GM12878 (cell line): ENCODE measurements around the gene PPP3CA. TPM values are rescaled to one million over a fixed set of nuclear protein-coding genes. Genes with fewer than 3 reads are reported as not detected.

ENCODE experiments used
- ATAC-seq: fragments of 200-7000 bp; cut with Tn5 transposase; 3 replicates; pipeline ENCODE4 v1.9.1; 2020; ENCODE audit warnings: mild to moderate bottlenecking, moderate library complexity
- BruUV-seq: library from RNA; stranded (reverse); fragments of 400-500 nt; replicated peaks from 2 replicates; lab custom pipeline; 2021; lab: Mats Ljungman, UMichigan
- CTCF ChIA-PET: fragments of 300-600 bp; sonication (Branson Sonifier 250); formaldehyde crosslinking; extraction: SDS; loops from one replicate; lab custom pipeline; 2021; ENCODE audit warnings: inconsistent platforms; lab: Yijun Ruan, JAX
- POLR2A ChIA-PET: fragments of 350-600 bp; formaldehyde crosslinking; extraction: SDS; loops from one replicate; lab custom pipeline; 2021; ENCODE audit warnings: inconsistent platforms; lab: Charles Lee
- RAD21 ChIA-PET: fragments of 300-600 bp; sonication (Branson Sonifier 250); formaldehyde crosslinking; loops from one replicate; lab custom pipeline; 2023; ENCODE audit warnings: antibody characterized with exemption; ENCODE audit not compliant: unreplicated experiment; lab: Charles Lee
- SMC1A ChIA-PET: fragments of 300-600 bp; sonication (Branson Sonifier 250); formaldehyde crosslinking; loops from one replicate; lab custom pipeline; 2023; ENCODE audit not compliant: unreplicated experiment, uncharacterized antibody; lab: Charles Lee
- DNase-seq: peaks from one replicate; pipeline ENCODE4 v3.0.0-alpha.2; 2011; ENCODE audit warnings: low read depth, low spot score
- FAIRE-seq: peaks from 3 replicates; lab custom pipeline; 2011; peaks lifted over from hg19 to GRCh38; lab: Jason Lieb, UNC
- H2AFZ ChIP-seq: 2 replicates; pipeline ENCODE4 v1.6.0; 2011; ENCODE audit warnings: low read depth, low read length, control low read depth; ENCODE audit not compliant: control insufficient read depth
- H3K27ac ChIP-seq: 2 replicates; pipeline ENCODE4 v1.5.1; 2011; ENCODE audit warnings: control low read depth; ENCODE audit not compliant: control insufficient read depth, insufficient read depth
- H3K27me3 ChIP-seq, 2 experiments: replicated peaks in 1 of 2; 2 replicates each; pipeline versions ENCODE4 v1.6.0 to v1.6.1; 2011; ENCODE audit warnings: low read length in 1 of 2; ENCODE audit not compliant: control insufficient read depth in 2 of 2, insufficient read depth in 2 of 2
- H3K36me3 ChIP-seq, 2 experiments: 2 replicates each; pipeline ENCODE4 v1.5.1; 2011; ENCODE audit warnings: low read length in 1 of 2; ENCODE audit not compliant: control insufficient read depth in 2 of 2, insufficient read depth in 2 of 2
- H3K4me1 ChIP-seq: 2 replicates; pipeline ENCODE4 v1.6.1; 2011; ENCODE audit warnings: mild to moderate bottlenecking, low read length, moderate library complexity, mixed read lengths; ENCODE audit not compliant: control insufficient read depth, insufficient read depth
- H3K4me2 ChIP-seq: 2 replicates; pipeline ENCODE4 v1.6.0; 2011; ENCODE audit warnings: control low read depth; ENCODE audit not compliant: control insufficient read depth, insufficient read depth
- H3K4me3 ChIP-seq: fragments of 200-600 bp; sonication (generic); 2 replicates; pipeline ENCODE4 v1.5.1; 2016
- H3K79me2 ChIP-seq: 2 replicates; pipeline ENCODE4 v1.6.0; 2011; ENCODE audit warnings: low read length; ENCODE audit not compliant: control insufficient read depth, insufficient read depth
- H3K9ac ChIP-seq: 2 replicates; pipeline ENCODE4 v1.8.0; 2011; ENCODE audit warnings: low read length, control low read depth, mixed read lengths; ENCODE audit not compliant: control insufficient read depth, insufficient read depth
- H3K9me3 ChIP-seq: replicated peaks from 3 replicates; pipeline ENCODE4 v1.5.1; 2011; ENCODE audit warnings: mild to moderate bottlenecking, low read length; ENCODE audit not compliant: control insufficient read depth, insufficient read depth
- H4K20me1 ChIP-seq: 2 replicates; pipeline ENCODE4 v1.6.0; 2011; ENCODE audit not compliant: control insufficient read depth, insufficient read depth
- ASH2L ChIP-seq: fragments of 300-600, 200-600 bp; sonication (generic); IDR thresholded peaks from 2 replicates; pipeline ENCODE4 v1.6.1; 2017; ENCODE audit warnings: low read depth, mild to moderate bottlenecking, borderline replicate concordance
- ATF3 ChIP-seq: IDR thresholded peaks from 2 replicates; pipeline ENCODE4 v1.6.1; 2011; ENCODE audit warnings: low read depth, mild to moderate bottlenecking, low read length, moderate library complexity, borderline replicate concordance; ENCODE audit errors: extremely low read depth
- CBFB ChIP-seq: IDR thresholded peaks from 2 replicates; pipeline ENCODE4 v1.6.1; 2016; ENCODE audit warnings: antibody characterized with exemption, low read depth
- CBX5 ChIP-seq: sonication (generic); IDR thresholded peaks from 2 replicates; pipeline ENCODE4 v1.6.1; 2016; ENCODE audit warnings: low read depth, moderate library complexity, mild to moderate bottlenecking, inconsistent platforms
- CHD2 ChIP-seq: IDR thresholded peaks from 2 replicates; pipeline ENCODE4 v1.6.1; 2011; ENCODE audit warnings: low read depth, low read length, improper control_type of control experiment, borderline replicate concordance
- GATAD2B ChIP-seq: fragments of 450-650 bp; conservative IDR thresholded peaks from 2 replicates; pipeline ENCODE4 v1.6.1; 2017; ENCODE audit warnings: low read depth, mild to moderate bottlenecking, moderate library complexity
- RCOR1 ChIP-seq: conservative IDR thresholded peaks from 2 replicates; pipeline ENCODE4 v1.6.1; 2012; ENCODE audit warnings: low read depth, low read length, improper control_type of control experiment
- RELB ChIP-seq: fragments of 450-650 bp; IDR thresholded peaks from 2 replicates; pipeline ENCODE4 v1.6.1; 2017; ENCODE audit warnings: low read depth, mild to moderate bottlenecking, moderate library complexity
- SREBF1 ChIP-seq: IDR thresholded peaks from 2 replicates; pipeline ENCODE4 v1.6.1; 2012; ENCODE audit warnings: mild to moderate bottlenecking, low read length
- SRF ChIP-seq, 2 experiments: IDR thresholded peaks; 2 replicates each; pipeline ENCODE4 v1.6.1; 2011; ENCODE audit warnings: low read depth in 2 of 2, low read length in 2 of 2, mild to moderate bottlenecking in 1 of 2, moderate library complexity in 1 of 2
- TARDBP ChIP-seq: IDR thresholded peaks from 2 replicates; pipeline ENCODE4 v1.6.1; 2016; ENCODE audit warnings: borderline replicate concordance
- TCF3 ChIP-seq: IDR thresholded peaks from 2 replicates; pipeline ENCODE4 v1.6.1; 2012; ENCODE audit warnings: low read depth, mild to moderate bottlenecking, low read length, borderline replicate concordance; ENCODE audit not compliant: insufficient read depth
- ZBTB33 ChIP-seq: fragments of 450-650 bp; IDR thresholded peaks from 2 replicates; pipeline ENCODE4 v1.6.1; 2017; ENCODE audit warnings: mild to moderate bottlenecking
- ZNF207 ChIP-seq: fragments of 450-650 bp; IDR thresholded peaks from 2 replicates; pipeline ENCODE4 v1.6.1; 2014; ENCODE audit warnings: antibody characterized with exemption, mild to moderate bottlenecking, borderline replicate concordance
- ZNF274 ChIP-seq: IDR thresholded peaks from one replicate; pipeline ENCODE4 v1.8.0; 2011; ENCODE audit not compliant: insufficient read length, insufficient read depth
- whole genome bisulfite sequencing: methylation state at CpG from one replicate; pipeline ENCODE4 v1.1.6; 2016; ENCODE audit warnings: low lambda C conversion rate; ENCODE audit not compliant: insufficient replicate concordance, insufficient coverage; ENCODE audit errors: missing lambda C conversion rate; 5-methylcytosine and 5-hydroxymethylcytosine counted together
- in situ Hi-C: fragments of 300-500 bp; cut with MboI; formaldehyde crosslinking; loops from 9 replicates; pipeline ENCODE4 v1.14.3; 2018; ENCODE audit warnings: mixed read lengths
- intact Hi-C: fragments of 100-400 bp; cut with micrococcal nuclease; formaldehyde crosslinking; loops from one replicate; pipeline ENCODE4 v1.14.2; 2022; ENCODE audit not compliant: unreplicated experiment
- polyA plus RNA-seq, 11 experiments: library from polyadenylated mRNA; depleted of rRNA in 4 of 11; unstranded in 6 of 11; stranded (reverse) in 5 of 11; fragments of >200 nt; fragmentation: Nextera tagmentation in 4 of 11; fragmentation: Illumina TruSeq in 1 of 11; extraction: Ambion mirVana in 4 of 11; extraction: Trizol in 1 of 11; gene quantifications; 1 replicate in 1 of 11; 2 replicates in 10 of 11; pipeline versions ENCODE4 v1.2.1 to v1.2.3, GENCODE V29; 2011 to 2016; ENCODE audit warnings: inconsistent platforms in 2 of 11, missing spikeins in 2 of 11, low read depth in 1 of 11
- total RNA-seq, 4 experiments: library from RNA; depleted of rRNA in 3 of 4; stranded (reverse); fragments of >200 nt in 3 of 4; fragmentation: Illumina TruSeq in 1 of 4; extraction: Trizol in 1 of 4; gene quantifications; 2 replicates each; pipeline versions ENCODE4 v1.2.1 to v1.2.3, GENCODE V29; 2013 to 2021

PPP3CA gene
- total and polyA plus RNA-seq, 10 of the 15 experiments (the other 5 are each of a cell fraction or from before 2014, with no cell fraction given), result 0.33 to 9.0 (median 1.0) TPM

GRCh38 chr4:101055392-101055791 lies 291.9 kb downstream of the PPP3CA start:
- POLR2A ChIA-PET, result no interaction called here
- H2AFZ ChIP-seq, result no peak overlapping the region
- no TSS peak for BruUV-seq
- CTCF ChIA-PET, result interaction anchor here (1.3 kb wide), 1 partner anchor 21 kb away, joined by 3 read pairs; no protein-coding TSS in a partner anchor
- no peaks in the 10 kb centered on the region for H3K27me3 ChIP-seq
- no peaks in the 10 kb centered on the region for H3K36me3 ChIP-seq
- no peak overlapping the region for H3K9ac ChIP-seq
- 71% methylated on average over 2 of the region's 2 CpGs for WGBS
- SMC1A ChIA-PET, result no interaction called here
- H3K27ac ChIP-seq, result no peak overlapping the region
- no peaks in the 10 kb centered on the region for H3K79me2 ChIP-seq
- FAIRE-seq (no peak), ATAC-seq (no peak), DNase-seq (no peak)
- RAD21 ChIA-PET, result no interaction called here
- no peaks in the 10 kb centered on the region for H3K9me3 ChIP-seq
- H3K4me2 ChIP-seq, result no peak overlapping the region
- no peak overlapping the region for H3K4me3 ChIP-seq
- in situ Hi-C loops (no loop called here), intact Hi-C loops (no loop called here)
- H3K4me1 ChIP-seq, result no peaks in the 10 kb centered on the region
- H4K20me1 ChIP-seq, result no peaks in the 10 kb centered on the region
- TF ChIP-seq GATAD2B (no peak), CHD2 (no peak), RELB (no peak), SRF (IDR thresholded peaks at IDR 0.05; ENCODE audit: low read depth in 2 of 2, low read length in 2 of 2) (no peak)

- Histone ChIP-seq H3K4me2 (no peak overlapping the region), H3K9me3 (no peaks in the 10 kb centered on the region), H3K4me1 (no peaks in the 10 kb centered on the region), H2AFZ (no peak overlapping the region), H3K27me3 (no peaks in the 10 kb centered on the region), H3K79me2 (no peaks in the 10 kb centered on the region), H4K20me1 (no peaks in the 10 kb centered on the region), H3K4me3 (no peak overlapping the region), H3K27ac (no peak overlapping the region), H3K9ac (no peak overlapping the region), H3K36me3 (no peaks in the 10 kb centered on the region)
- DNase-seq (no peak), ATAC-seq (no peak), FAIRE-seq (no peak)
- CTCF ChIA-PET, result interaction anchor here (0.9 to 1.3 kb wide), 3 partner anchors 17 to 58 kb away, joined by 3 read pairs; no protein-coding TSS in a partner anchor
- SMC1A ChIA-PET, result interaction anchor here (0.8 to 3.5 kb wide), 5 partner anchors 10 to 87 kb away, joined by 3 to 12 read pairs (median 3); no protein-coding TSS in a partner anchor
- intact Hi-C loops, result no loop called here
- in situ Hi-C loops, result no loop called here
- WGBS, result 67% methylated on average over 2 of the region's 2 CpGs
- RAD21 ChIA-PET, result interaction anchor here (1.0 kb wide), 1 partner anchor 53 kb away, joined by 3 read pairs; no protein-coding TSS in a partner anchor
- BruUV-seq, result no TSS peak
- POLR2A ChIA-PET, result no interaction called here
- no peak for TF ChIP-seq RCOR1
- TF ChIP-seq ASH2L, result no peak
- no peak for TF ChIP-seq ZNF274
- no peak for TF ChIP-seq TCF3
- no peak for TF ChIP-seq TARDBP
- TF ChIP-seq CBX5, result no peak
- no peak for TF ChIP-seq ZNF207
- TF ChIP-seq SRF (IDR thresholded peaks at IDR 0.05; ENCODE audit: low read depth in 2 of 2, low read length in 2 of 2), result no peak
- no peak for TF ChIP-seq ZBTB33
- no peak for TF ChIP-seq ATF3
- no peak for TF ChIP-seq SREBF1
- TF ChIP-seq CBFB, result no peak
These were observed 296.5 kb downstream of the PPP3CA start for GRCh38 chr4:101050837-101051205.
